GM18867 (cell line): ENCODE results near the gene GYG1.

Source experiments
- ATAC-seq: cut with Tn5 transposase; IDR thresholded peaks from one replicate; pipeline ENCODE4 v1.9.1; 2021; ENCODE audit warnings: mild to moderate bottlenecking, moderate library complexity; ENCODE audit not compliant: unreplicated experiment

Gene GYG1

GRCh38 chr3:148991219-148992026, at the start of gene GYG1:
Gene GYG1 (plus strand): TSS chr3:148991540. CDS start chr3:148991641, 101 bp downstream.
- ATAC-seq = peak; percentile 87

- peak; percentile 98 for ATAC-seq
Observed at GRCh38 chr3:148943506-148944205, 47.7 kb upstream of the GYG1 start.

- ATAC-seq = no peak
Observed at GRCh38 chr3:148945116-148945515, 46.2 kb upstream of the GYG1 start.

GRCh38 chr3:148948913-148949657, 42.3 kb upstream of the GYG1 start:
- ATAC-seq = no peak

GRCh38 chr3:148950806-148951205, 40.5 kb upstream of the GYG1 start:
- ATAC-seq = peak; percentile 62

GRCh38 chr3:148951599-148952361, 39.6 kb upstream of the GYG1 start:
- ATAC-seq = no peak

- ATAC-seq = no peak
Observed at GRCh38 chr3:148953094-148953493, 38.2 kb upstream of the GYG1 start.

- ATAC-seq = no peak
Observed at GRCh38 chr3:148954981-148955380, 36.4 kb upstream of the GYG1 start.

- no peak for ATAC-seq
Observed at GRCh38 chr3:148955544-148956346, 35.6 kb upstream of the GYG1 start.

- ATAC-seq = peak; percentile 49
Observed at GRCh38 chr3:148957586-148957985, 33.8 kb upstream of the GYG1 start.

GRCh38 chr3:148958696-148959095, 32.6 kb upstream of the GYG1 start:
- no peak for ATAC-seq

- ATAC-seq = no peak
Observed at GRCh38 chr3:148962513-148962912, 28.8 kb upstream of the GYG1 start.

- no peak for ATAC-seq
Observed at GRCh38 chr3:148964809-148965208, 26.5 kb upstream of the GYG1 start.

GRCh38 chr3:148968321-148968720, 23.0 kb upstream of the GYG1 start:
- ATAC-seq = no peak

- ATAC-seq = no peak
Observed at GRCh38 chr3:148970271-148970670, 21.1 kb upstream of the GYG1 start.

- ATAC-seq = no peak
Observed at GRCh38 chr3:148971401-148972163, 19.8 kb upstream of the GYG1 start.

- peak; percentile 89 for ATAC-seq
Observed at GRCh38 chr3:148974726-148975125, 16.6 kb upstream of the GYG1 start.

GRCh38 chr3:148975248-148975647, 16.1 kb upstream of the GYG1 start:
- peak; percentile 80 for ATAC-seq

GRCh38 chr3:148975696-148976095, 15.6 kb upstream of the GYG1 start:
- no peak for ATAC-seq
